DMS153 treated with DMSO at 0.1 percent for 48 hours (cell line): ENCODE results near the gene SNED1.

Experiments used
- DNase-seq: peaks from one replicate; lab custom pipeline; 2025; ENCODE audit not compliant: unreplicated experiment; lab: John Stamatoyannopoulos, UW

The SNED1 gene

GRCh38 chr2:240959941-240960308 is 38.5 kb upstream of the SNED1 start:
- DNase-seq: no peak

GRCh38 chr2:240960309-240960970 is 38.0 kb upstream of the SNED1 start:
- no peak for DNase-seq

GRCh38 chr2:240960971-240961876 is 37.2 kb upstream of the SNED1 start:
- no peak for DNase-seq

- no peak for DNase-seq
These were observed 36.5 kb upstream of the SNED1 start for GRCh38 chr2:240961910-240962299.

GRCh38 chr2:240962300-240963064 is 35.9 kb upstream of the SNED1 start:
- DNase-seq: no peak

GRCh38 chr2:240963065-240963867 is 35.2 kb upstream of the SNED1 start:
- no peak for DNase-seq

DNA sequence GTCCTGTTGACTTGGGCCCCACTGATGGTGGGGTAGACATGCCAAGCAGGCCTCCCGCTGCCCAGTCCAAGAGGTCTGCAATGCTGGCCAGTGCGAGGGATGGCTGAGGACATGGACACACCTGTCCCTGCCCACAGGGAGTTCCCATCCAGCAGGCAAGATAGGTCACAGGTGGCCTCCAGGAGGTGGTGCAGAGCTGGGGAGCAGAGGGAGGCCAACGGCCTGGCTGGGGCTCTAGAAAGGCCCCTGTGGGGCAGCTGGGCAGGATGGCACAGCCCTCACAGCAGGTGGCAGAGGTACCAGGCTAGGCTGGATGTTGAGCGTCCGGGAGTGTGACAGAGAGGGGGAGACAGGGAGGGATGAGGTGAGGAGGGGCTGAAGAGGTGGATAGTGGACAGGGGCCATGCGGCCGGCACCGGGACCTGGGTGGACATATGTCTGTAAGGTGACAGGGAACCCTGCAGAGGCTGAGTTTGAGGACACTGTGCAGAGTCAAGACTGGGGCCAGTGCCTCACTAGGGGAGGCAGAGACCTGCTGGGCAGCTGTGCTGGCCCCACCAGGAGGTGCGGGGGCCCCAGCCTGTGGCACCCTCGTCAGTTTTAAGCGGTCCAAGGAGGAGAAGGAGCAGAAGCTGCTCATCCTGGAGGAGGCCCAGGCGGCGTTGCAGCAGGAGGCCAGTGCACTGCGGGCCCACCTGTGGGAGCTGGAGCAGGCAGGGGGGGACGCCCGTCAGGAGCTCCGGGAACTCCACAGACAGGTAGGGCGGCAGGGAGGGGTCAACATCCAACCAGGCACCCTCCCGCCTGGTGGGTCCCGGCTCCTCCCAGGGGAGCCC is 34.3 kb upstream of the SNED1 start:
- DNase-seq: no peak

GRCh38 chr2:240964704-240965295 is 33.6 kb upstream of the SNED1 start:
- no peak for DNase-seq

GRCh38 chr2:240965296-240965904 is 33.0 kb upstream of the SNED1 start:
- DNase-seq: no peak

- no peak for DNase-seq
These were observed 32.4 kb upstream of the SNED1 start for GRCh38 chr2:240965905-240966456.

GRCh38 chr2:240966457-240966905 is 31.9 kb upstream of the SNED1 start:
- no peak for DNase-seq

DNA sequence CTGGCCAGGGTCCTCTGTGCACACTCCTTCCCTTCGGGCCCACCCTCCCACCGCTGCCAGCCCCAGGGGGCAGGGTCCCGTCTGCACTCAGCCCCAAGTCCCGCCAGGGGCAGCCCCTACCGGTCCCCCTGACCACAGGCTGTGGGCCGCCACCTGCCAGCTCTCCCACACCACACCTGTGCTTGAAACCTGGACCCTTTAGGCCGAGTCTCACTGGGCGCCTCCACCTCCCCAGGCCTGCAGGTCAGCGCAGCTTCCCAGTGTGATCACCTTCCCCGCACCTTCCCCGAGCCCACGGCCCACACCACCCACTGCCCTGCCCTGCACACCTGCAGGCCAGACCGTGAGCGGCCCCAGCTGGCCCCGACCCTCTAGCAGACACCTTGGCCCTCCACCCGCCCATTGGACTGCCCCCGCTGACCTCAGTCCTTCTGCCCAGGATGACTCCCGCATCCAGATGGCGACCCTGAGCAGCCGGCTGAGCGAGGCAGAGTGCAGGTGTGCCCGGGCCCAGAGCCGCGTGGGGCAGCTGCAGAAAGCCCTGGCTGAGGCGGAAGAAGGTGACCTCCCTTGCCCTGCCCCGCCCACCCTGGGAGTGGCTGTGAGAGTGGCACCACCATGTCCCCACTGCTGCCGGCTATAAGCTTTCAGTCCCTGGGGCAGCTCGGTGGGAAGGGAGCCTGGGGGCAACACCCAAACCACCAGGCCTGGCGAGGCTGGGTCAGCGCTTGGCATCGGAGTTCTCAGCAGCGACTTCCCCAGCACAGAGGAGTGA is 31.3 kb upstream of the SNED1 start:
- no peak for DNase-seq

GRCh38 chr2:240967681-240968621 is 30.5 kb upstream of the SNED1 start:
- no peak for DNase-seq

- no peak for DNase-seq
These were observed 29.4 kb upstream of the SNED1 start for GRCh38 chr2:240968731-240969624.

- no peak for DNase-seq
These were observed 28.3 kb upstream of the SNED1 start for GRCh38 chr2:240970104-240970503.

DNA sequence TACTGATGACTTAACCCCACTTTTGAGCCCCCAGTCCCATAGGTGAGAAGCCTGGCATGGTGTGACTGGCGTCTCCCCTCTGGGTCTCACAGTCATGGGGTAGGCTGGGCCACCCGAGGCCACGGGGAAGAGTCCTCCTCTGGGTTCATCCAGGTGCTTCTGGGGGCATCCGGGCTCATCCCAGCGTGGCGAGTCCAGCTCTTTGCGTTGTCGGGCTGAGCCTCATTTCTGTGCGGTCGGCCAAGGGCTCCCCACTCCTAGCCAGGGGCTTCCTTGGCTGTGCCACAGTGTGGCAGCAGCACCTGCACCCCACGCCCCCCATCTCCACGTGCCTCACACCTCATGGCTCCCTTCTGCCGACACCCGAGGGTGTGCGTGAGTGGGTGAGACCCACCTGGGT is 27.6 kb upstream of the SNED1 start:
- no peak for DNase-seq
